Upper lobe of right lung (tissue), 1 donor: Measurements from ENCODE around the gene HAO2. TPM values are rescaled to one million over a fixed set of nuclear protein-coding genes. Genes with fewer than 3 reads are reported as not detected.

Experiments
- ATAC-seq: fragments of 200-7000 bp; cut with Tn5 transposase; one replicate; pipeline ENCODE4 v1.9.1; 2020; ENCODE audit warnings: mild to moderate bottlenecking, moderate library complexity
- DNase-seq: peaks from one replicate; pipeline ENCODE4 v3.0.0-alpha.2; 2020
- H3K27ac ChIP-seq: fragments of 200-600 bp; one replicate; pipeline ENCODE4 v1.8.0; 2022
- H3K27me3 ChIP-seq: fragments of 200-600 bp; one replicate; pipeline ENCODE4 v1.8.0; 2022; ENCODE audit warnings: mild to moderate bottlenecking
- H3K36me3 ChIP-seq: fragments of 200-600 bp; one replicate; pipeline ENCODE4 v1.8.0; 2022
- H3K4me1 ChIP-seq: fragments of 200-600 bp; one replicate; pipeline ENCODE4 v1.8.0; 2022
- H3K4me3 ChIP-seq: fragments of 200-600 bp; one replicate; pipeline ENCODE4 v1.8.0; 2022; ENCODE audit warnings: mild to moderate bottlenecking
- H3K9me3 ChIP-seq: fragments of 200-600 bp; one replicate; pipeline ENCODE4 v1.8.0; 2022
- CTCF ChIP-seq: fragments of 200-600 bp; IDR thresholded peaks from one replicate; pipeline ENCODE4 v1.8.0; 2022; ENCODE audit warnings: antibody characterized with exemption
- intact Hi-C: fragments of 100-400 bp; cut with DNase I; formaldehyde crosslinking; loops from one replicate; pipeline ENCODE4 v1.11.0; 2022
- total RNA-seq: library from RNA; stranded (reverse); fragmentation: NEBNext Ultra II Directional; extraction: Animal tissue kit (Norgen Biotek cat#: 25700); gene quantifications from one replicate; pipeline ENCODE4 v1.2.1, GENCODE V29; 2021
- donor health status: DM: no; HTN: yes; CAD: no; lungs with severe emphysema.

Gene HAO2
- total RNA-seq, 1 donor from 2014 or later = not detected

DNA sequence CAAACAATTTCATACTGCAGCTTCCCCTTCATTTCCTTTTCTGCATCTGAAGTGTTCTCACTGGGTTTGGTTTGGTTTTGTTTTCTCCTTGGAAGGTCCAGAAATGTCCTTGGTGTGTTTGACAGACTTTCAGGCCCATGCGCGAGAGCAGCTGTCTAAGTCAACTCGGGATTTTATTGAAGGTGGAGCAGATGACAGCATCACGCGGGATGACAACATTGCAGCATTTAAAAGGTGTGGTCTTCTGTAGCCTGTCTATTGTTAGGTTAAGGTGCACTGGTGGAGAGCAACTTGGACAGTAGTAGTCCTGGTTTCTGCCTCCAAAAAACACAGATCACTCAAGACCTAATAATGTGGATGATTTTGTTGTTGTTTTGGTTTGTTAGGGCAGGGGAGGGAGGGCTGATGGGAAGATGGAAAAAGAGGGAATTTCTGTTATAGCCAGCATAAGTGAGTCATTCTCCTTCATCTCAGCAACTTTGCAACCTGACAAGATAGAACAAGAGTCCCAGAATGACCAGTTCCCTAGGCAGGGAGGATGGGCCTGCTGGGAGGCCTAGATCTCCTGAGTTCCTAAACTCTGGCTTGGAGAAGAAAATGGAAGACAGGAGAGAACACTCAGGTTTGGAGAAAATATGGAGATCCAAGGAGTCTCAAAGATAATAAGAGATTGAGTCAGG, 12.5 kb downstream of the HAO2 start:
- Histone ChIP-seq H3K36me3 (no peaks in the 10 kb centered on the region), H3K9me3 (no peaks in the 10 kb centered on the region), H3K27ac (no peak overlapping the region), H3K4me1 (no peaks in the 10 kb centered on the region), H3K27me3 (no peaks in the 10 kb centered on the region), H3K4me3 (no peak overlapping the region)
- intact Hi-C loops = no loop called here
- DNase-seq = no peak
- no peak for ATAC-seq
- TF ChIP-seq CTCF = no peak

DNA sequence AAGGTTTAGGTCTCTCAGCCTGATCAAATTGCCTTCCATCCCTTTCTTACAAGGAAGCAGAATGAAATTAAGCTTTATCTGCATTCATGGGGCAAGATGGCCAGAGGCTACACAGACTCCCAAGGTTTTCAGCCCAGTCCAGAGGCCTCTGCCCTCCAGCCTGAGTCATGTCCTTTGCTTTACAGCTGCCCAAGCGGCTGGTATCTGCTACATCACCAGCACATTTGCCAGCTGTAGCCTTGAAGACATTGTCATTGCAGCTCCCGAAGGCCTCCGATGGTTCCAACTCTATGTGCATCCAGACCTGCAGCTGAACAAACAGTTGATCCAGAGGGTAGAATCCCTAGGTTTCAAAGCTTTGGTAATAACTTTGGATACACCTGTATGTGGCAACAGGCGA, 16.0 kb downstream of the HAO2 start:
- Histone ChIP-seq H3K9me3 (no peaks in the 10 kb centered on the region), H3K27me3 (no peaks in the 10 kb centered on the region), H3K4me1 (no peaks in the 10 kb centered on the region), H3K36me3 (no peaks in the 10 kb centered on the region), H3K27ac (no peak overlapping the region), H3K4me3 (no peak overlapping the region)
- ATAC-seq (no peak), DNase-seq (no peak)
- intact Hi-C loops = no loop called here
- TF ChIP-seq CTCF = no peak

DNA sequence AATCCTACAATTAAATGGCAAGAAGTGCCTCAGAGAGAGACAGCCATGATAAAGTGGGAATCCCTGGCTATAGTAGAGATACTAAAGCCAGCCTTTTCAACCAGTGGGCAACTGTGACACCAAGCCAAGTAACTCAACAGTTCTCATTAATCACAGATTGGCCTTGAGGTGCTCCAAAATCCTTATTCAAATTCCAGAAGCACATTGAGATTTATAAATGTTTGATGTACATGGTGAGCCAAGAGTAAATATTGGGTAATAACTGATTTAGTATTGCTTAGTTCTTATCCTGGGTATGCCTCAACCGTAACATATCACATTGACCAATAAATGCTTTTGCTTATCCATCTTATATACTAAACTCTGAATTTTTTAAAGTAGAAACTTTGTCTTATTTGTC, 17.1 kb downstream of the HAO2 start:
- H3K9me3 ChIP-seq = no peaks in the 10 kb centered on the region
- TF ChIP-seq CTCF = no peak
- DNase-seq (no peak), ATAC-seq (no peak)
- H3K36me3 ChIP-seq = no peaks in the 10 kb centered on the region
- intact Hi-C loops = no loop called here
- H3K4me1 ChIP-seq = no peaks in the 10 kb centered on the region
- no peak overlapping the region for H3K27ac ChIP-seq
- H3K27me3 ChIP-seq = no peaks in the 10 kb centered on the region
- H3K4me3 ChIP-seq = no peak overlapping the region

- intact Hi-C loops = no loop called here
- ATAC-seq (peak; percentile 10), DNase-seq (no peak)
- Histone ChIP-seq H3K9me3 (no peaks in the 10 kb centered on the region), H3K4me1 (no peaks in the 10 kb centered on the region), H3K27ac (no peak overlapping the region), H3K36me3 (no peaks in the 10 kb centered on the region), H3K27me3 (no peaks in the 10 kb centered on the region), H3K4me3 (no peak overlapping the region)
- no peak for TF ChIP-seq CTCF
These were observed 19.3 kb downstream of the HAO2 start for GRCh38 chr1:119387858-119388257.

DNA sequence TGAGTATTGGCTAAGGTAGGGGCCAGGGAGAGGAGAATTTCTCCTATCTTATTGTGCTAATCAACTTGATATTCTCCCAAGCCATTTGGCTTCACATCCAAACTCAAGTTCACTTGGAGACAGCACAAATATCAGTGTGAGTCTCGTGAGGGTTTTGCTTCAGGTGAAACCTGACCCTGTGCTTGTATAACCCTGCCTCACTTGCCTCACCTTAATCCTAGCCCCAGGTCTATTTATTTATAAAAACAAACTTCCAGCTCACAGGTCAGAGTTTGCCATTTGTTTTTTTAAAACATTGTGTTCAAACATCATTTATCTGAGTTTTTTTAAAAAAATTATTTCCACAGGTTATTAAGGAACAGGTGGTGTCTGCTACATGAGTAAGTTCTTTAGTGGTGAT, 19.9 kb downstream of the HAO2 start:
- H3K4me3 ChIP-seq = no peak overlapping the region
- H3K27me3 ChIP-seq = no peaks in the 10 kb centered on the region
- H3K36me3 ChIP-seq = no peaks in the 10 kb centered on the region
- ATAC-seq = no peak
- H3K27ac ChIP-seq = no peak overlapping the region
- intact Hi-C loops = no loop called here
- H3K9me3 ChIP-seq = no peaks in the 10 kb centered on the region
- no peaks in the 10 kb centered on the region for H3K4me1 ChIP-seq
- TF ChIP-seq CTCF = no peak
- no peak for DNase-seq

DNA sequence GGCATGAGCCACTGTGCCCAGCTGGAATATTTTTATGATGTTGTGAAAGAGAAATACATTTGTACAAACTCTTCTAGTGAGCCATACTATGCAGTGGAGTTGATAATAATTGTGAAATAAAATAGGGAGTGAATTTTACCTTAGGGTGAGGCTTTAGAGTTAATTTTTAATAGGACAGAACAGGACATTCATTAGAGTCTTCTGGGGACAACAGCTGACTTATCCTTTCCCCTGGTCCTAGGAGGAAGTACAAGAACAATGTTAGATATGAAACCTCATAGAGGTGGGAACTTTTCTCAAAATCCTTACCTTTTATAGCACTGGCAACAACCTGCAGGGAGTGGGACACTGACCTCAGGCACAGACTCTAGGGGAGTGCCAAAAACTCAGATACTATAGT, 21.9 kb downstream of the HAO2 start:
- no peaks in the 10 kb centered on the region for H3K9me3 ChIP-seq
- no peaks in the 10 kb centered on the region for H3K27me3 ChIP-seq
- TF ChIP-seq CTCF = no peak
- no peak overlapping the region for H3K27ac ChIP-seq
- no peak for DNase-seq
- no peak for ATAC-seq
- no peaks in the 10 kb centered on the region for H3K36me3 ChIP-seq
- no peak overlapping the region for H3K4me3 ChIP-seq
- H3K4me1 ChIP-seq = no peaks in the 10 kb centered on the region
- intact Hi-C loops = no loop called here
